Left ventricle myocardium inferior (tissue), 1 donor: ENCODE measurements around the gene DYNLRB1. TPM values are rescaled to one million over a fixed set of nuclear protein-coding genes. Genes with fewer than 3 reads are reported as not detected.
"Not testable (repeated sequence)": the region's sequence is repeated elsewhere in the genome, so short reads cannot be mapped to it uniquely, and the experiment has no call there.

Experiments used
- DNase-seq: peaks from one replicate; pipeline ENCODE4 v3.0.0-alpha.2; 2020
- H3K27ac ChIP-seq: fragments of 200-600 bp; replicated peaks from 2 replicates; pipeline ENCODE4 v1.8.0; 2021
- H3K27me3 ChIP-seq: fragments of 200-600 bp; 2 replicates; pipeline ENCODE4 v1.8.0; 2021; ENCODE audit warnings: low read depth
- H3K36me3 ChIP-seq: fragments of 200-600 bp; 2 replicates; pipeline ENCODE4 v1.8.0; 2021
- H3K4me1 ChIP-seq: fragments of 200-600 bp; 2 replicates; pipeline ENCODE4 v1.8.0; 2021
- H3K4me3 ChIP-seq: fragments of 200-600 bp; 2 replicates; pipeline ENCODE4 v1.8.0; 2021; ENCODE audit warnings: mild to moderate bottlenecking, moderate library complexity
- H3K9me3 ChIP-seq: fragments of 200-600 bp; replicated peaks from 2 replicates; pipeline ENCODE4 v1.8.0; 2021
- intact Hi-C: fragments of 100-400 bp; cut with micrococcal nuclease; formaldehyde crosslinking; loops from one replicate; pipeline ENCODE4 v1.11.0; 2022
- total RNA-seq: library from RNA; stranded (reverse); fragmentation: NEBNext Ultra II Directional; extraction: Animal tissue kit (Norgen Biotek cat#: 25700); gene quantifications from one replicate; pipeline ENCODE4 v1.2.1, GENCODE V29; 2021
- TF ChIP-seq, protein P1 (sequence below): fragments of 200-600 bp; IDR thresholded peaks from 2 replicates; pipeline ENCODE4 v1.8.0; 2021; ENCODE audit warnings: antibody characterized with exemption, mild to moderate bottlenecking, borderline replicate concordance
- donor health status: DM: no; HTN: yes; CAD: no; lungs with severe emphysema.

The DYNLRB1 gene
- total RNA-seq, 1 donor from 2014 or later: 166 TPM

DNA sequence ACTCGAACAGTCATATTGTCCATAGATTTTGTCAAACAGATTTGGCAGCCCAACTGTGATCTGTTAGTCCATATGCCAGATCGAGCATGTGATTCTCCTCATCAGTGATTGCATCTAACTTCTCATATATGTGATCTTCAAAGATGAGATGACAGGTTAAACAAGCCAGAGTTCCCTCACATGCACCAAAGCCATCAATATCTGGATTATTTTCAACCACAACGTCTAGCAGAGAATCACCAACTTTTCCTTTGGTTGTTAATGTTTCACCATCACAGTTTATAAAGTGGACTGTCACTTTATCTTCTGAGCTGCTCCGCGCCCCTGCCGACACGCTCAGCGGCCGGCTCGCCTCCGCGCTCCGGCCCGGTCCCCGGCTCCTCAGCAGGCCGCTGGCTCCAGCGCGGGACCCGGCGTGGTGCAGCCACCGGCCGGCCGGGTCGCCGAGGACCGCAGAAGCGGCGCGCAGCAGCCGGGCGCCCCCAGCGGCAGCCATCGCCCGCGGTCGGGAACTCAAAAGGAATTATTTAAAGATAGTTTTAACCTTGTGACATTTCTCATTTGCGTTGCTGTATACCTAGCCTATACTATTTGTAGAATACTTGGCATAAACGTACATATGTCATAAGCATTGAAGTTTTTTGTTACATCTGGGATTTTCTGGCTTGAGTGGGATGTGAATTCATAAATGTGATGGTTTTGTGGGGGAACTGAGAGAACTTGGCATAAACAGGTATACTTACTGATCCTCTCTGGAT is 40.1 kb upstream of the DYNLRB1 start:
- Histone ChIP-seq H3K36me3 (peaks cover 46% of the 10 kb centered on the region), H3K27ac (peak overlapping the region; percentile 47), H3K9me3 (no peaks in the 10 kb centered on the region), H3K4me3 (peak overlapping the region; percentile 20), H3K4me1 (peaks cover 25% of the 10 kb centered on the region), H3K27me3 (no peaks in the 10 kb centered on the region)
- intact Hi-C loops: loop anchor here (10.0 kb wide), 1 partner anchor 161 kb away; no protein-coding TSS in a partner anchor
- TF ChIP-seq, protein P1, sequence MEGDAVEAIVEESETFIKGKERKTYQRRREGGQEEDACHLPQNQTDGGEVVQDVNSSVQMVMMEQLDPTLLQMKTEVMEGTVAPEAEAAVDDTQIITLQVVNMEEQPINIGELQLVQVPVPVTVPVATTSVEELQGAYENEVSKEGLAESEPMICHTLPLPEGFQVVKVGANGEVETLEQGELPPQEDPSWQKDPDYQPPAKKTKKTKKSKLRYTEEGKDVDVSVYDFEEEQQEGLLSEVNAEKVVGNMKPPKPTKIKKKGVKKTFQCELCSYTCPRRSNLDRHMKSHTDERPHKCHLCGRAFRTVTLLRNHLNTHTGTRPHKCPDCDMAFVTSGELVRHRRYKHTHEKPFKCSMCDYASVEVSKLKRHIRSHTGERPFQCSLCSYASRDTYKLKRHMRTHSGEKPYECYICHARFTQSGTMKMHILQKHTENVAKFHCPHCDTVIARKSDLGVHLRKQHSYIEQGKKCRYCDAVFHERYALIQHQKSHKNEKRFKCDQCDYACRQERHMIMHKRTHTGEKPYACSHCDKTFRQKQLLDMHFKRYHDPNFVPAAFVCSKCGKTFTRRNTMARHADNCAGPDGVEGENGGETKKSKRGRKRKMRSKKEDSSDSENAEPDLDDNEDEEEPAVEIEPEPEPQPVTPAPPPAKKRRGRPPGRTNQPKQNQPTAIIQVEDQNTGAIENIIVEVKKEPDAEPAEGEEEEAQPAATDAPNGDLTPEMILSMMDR: peak; percentile 80
- DNase-seq: peak; percentile 50

DNA sequence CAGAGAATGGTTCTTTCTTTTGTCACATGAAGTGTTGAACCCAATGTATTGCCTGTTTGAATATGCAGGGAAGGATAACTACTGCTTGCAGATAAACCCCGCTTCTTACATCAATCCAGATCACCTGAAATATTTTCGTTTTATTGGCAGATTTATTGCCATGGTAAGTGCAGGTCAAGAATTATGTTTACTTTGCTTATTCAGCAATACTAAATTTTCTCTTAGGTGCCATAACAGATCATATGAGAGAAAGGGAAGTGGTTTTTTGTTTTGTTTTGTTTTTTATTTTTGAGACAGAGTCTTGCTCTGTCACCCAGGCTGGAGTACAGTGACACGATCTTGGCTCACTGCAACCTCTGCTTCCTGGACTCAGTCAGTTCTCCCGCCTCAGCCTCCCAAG is 36.6 kb upstream of the DYNLRB1 start:
- no peaks in the 10 kb centered on the region for H3K27me3 ChIP-seq
- H3K36me3 ChIP-seq: peaks cover 73% of the 10 kb centered on the region
- no peaks in the 10 kb centered on the region for H3K9me3 ChIP-seq
- H3K27ac ChIP-seq: no peak overlapping the region
- TF ChIP-seq, protein P1: no peak
- peaks cover 6% of the 10 kb centered on the region for H3K4me1 ChIP-seq
- no peak overlapping the region for H3K4me3 ChIP-seq
- intact Hi-C loops: loop anchor here (10.0 kb wide), 1 partner anchor 165 kb away; no protein-coding TSS in a partner anchor
- DNase-seq: no peak

DNA sequence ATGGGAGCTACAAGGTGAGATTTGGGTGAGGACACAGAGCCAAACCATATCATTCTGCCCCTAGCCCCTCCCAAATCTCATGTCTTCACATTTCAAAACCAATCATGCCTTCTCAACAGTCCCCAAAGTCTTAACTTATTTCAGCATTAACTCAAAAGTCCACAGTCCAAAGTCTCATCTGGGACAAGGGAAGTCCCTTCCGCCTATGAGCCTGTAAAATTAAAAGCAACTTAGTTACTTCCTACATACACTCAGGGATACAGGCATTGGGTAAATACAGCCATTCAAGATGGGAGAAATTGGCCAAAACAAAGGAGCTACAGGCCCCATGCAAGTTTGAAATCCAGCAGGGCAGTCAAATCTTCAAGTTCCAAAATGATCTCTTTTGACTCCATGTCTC is 34.1 kb upstream of the DYNLRB1 start:
- H3K4me1 ChIP-seq, H3K27me3 ChIP-seq, H3K27ac ChIP-seq, H3K4me3 ChIP-seq, intact Hi-C loops, H3K9me3 ChIP-seq, DNase-seq: not testable (repeated sequence)
- H3K36me3 ChIP-seq: peaks cover 79% of the 10 kb centered on the region

DNA sequence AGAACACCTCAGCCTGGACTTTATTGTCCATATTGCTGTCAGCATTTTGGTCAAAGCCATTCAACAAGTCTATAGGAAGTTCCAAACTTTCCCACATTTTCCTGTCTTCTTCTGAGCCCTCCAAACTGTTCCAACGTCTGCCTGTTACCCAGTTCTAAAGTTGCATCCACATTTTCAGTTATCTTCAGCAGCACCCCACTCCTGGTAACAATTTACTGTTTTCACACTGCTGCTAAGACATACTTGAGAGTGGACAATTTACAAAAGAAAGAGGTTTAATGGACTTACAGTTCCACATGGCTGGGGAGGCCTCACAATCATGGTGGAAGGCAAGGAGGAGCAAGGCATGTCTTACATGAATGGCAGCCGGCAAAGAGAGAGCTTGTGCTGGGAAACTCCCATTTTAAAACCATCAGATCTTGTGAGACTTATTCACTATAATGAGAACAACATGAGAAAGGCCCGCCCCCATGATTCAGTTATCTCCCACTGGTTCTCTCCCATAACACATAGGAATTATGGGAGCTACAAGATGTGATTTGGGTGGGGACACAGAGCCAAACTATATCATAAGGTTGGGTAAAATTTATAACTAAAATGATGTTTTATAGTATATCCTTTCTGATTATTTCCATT is 32.5 kb upstream of the DYNLRB1 start:
- H3K4me1 ChIP-seq, H3K27me3 ChIP-seq, H3K9me3 ChIP-seq, DNase-seq, H3K27ac ChIP-seq, intact Hi-C loops, H3K4me3 ChIP-seq: not testable (repeated sequence)
- peaks cover 78% of the 10 kb centered on the region for H3K36me3 ChIP-seq

DNA sequence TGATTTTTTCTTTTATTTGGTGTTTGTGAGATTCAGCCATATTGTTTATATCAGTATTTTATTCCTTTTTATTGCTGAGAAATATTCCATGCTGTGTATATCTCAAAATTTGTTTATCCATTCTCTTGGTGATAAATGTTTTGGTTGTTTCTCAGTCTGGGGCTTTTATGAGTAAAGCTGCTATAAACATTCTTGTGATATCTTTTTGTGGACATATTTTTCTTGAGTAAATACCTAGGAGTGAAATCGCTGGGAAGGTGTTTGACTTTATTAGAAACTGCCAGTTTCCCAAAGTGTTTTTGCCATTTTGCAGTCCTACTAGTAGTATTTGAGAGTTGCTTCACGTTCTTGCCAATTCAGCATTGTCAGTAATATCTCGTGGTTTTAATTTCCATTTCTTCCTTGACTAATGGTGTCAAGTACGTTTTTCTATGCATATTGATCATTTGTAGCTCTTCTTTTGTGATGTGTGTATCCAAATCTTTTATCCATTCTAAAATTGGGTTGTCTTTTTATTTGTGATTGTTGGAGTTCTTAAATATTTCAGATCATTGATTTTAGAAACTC is 31.1 kb upstream of the DYNLRB1 start:
- Histone ChIP-seq H3K4me3 (no peak overlapping the region), H3K36me3 (peaks cover 79% of the 10 kb centered on the region), H3K27me3 (no peaks in the 10 kb centered on the region), H3K9me3 (no peaks in the 10 kb centered on the region), H3K4me1 (no peaks in the 10 kb centered on the region), H3K27ac (no peak overlapping the region)
- DNase-seq: no peak
- TF ChIP-seq, protein P1: no peak
- intact Hi-C loops: no loop called here

DNA sequence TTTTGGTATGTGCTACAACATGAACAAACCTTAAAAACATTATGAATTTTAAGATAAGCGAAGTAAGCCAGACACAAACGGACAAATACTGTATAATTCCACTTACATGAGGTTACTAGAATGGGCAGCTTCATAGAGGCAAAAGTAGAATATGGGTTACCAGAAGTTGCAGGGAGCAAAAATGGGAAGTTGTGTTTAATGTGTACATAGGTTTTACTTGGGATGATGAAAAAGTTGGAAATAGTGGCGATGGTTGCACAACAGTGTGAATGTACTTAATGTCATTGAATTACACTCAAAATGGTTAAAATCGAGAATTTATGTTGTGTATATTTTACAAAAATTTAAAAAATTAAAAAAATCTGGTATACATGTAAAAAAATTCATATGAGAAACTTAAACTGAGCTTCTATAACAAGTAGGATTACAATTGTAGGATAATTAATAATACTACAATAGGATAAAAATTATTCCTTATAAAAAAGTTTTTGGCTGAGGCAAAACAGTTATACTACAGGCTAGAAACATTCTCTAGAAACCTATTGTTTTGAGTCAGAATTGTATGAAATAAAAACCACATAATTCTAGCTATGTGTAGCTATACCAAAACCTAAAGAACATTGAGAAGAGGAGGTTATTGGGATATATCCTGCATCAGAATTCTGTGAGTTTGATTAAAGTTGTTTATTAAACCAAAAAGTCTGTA is 24.8 kb upstream of the DYNLRB1 start:
- Histone ChIP-seq H3K4me1 (no peaks in the 10 kb centered on the region), H3K27ac (no peak overlapping the region), H3K9me3 (no peaks in the 10 kb centered on the region), H3K4me3 (no peak overlapping the region), H3K36me3 (peaks cover 94% of the 10 kb centered on the region), H3K27me3 (no peaks in the 10 kb centered on the region)
- intact Hi-C loops: no loop called here
- DNase-seq: no peak
- TF ChIP-seq, protein P1: no peak
